HG03196 (cell line): ENCODE measurements around the gene NREP.
A peak's percentile ranks its signal among the peaks of the same experiment; 100 is the strongest.
"Not testable (repeated sequence)": the region's sequence is repeated elsewhere in the genome, so short reads cannot be mapped to it uniquely, and the experiment has no call there.

Experiments used
- ATAC-seq: cut with Tn5 transposase; IDR thresholded peaks from one replicate; pipeline ENCODE4 v1.9.1; 2021; ENCODE audit not compliant: unreplicated experiment

Gene NREP

GRCh38 chr5:111741278-111741677 lies 15.7 kb downstream of the NREP start:
- ATAC-seq: no peak

- ATAC-seq: no peak
These were observed 17.6 kb downstream of the NREP start for GRCh38 chr5:111739416-111739815.

GRCh38 chr5:111738118-111738517 lies 18.9 kb downstream of the NREP start:
- ATAC-seq: no peak

- ATAC-seq: no peak
These were observed 19.3 kb downstream of the NREP start for GRCh38 chr5:111737716-111738115.

- ATAC-seq: no peak
These were observed 21.3 kb downstream of the NREP start for GRCh38 chr5:111735583-111736270.

- ATAC-seq: no peak
These were observed 22.4 kb downstream of the NREP start for GRCh38 chr5:111734597-111734996.

GRCh38 chr5:111734013-111734412 lies 23.0 kb downstream of the NREP start:
- no peak for ATAC-seq

- no peak for ATAC-seq
These were observed 23.4 kb downstream of the NREP start for GRCh38 chr5:111733571-111733970.

- ATAC-seq: no peak
These were observed 25.4 kb downstream of the NREP start for GRCh38 chr5:111731638-111732037.

GRCh38 chr5:111730659-111731382 lies 26.2 kb downstream of the NREP start:
- no peak for ATAC-seq

GRCh38 chr5:111728941-111729340 lies 28.1 kb downstream of the NREP start:
- no peak for ATAC-seq

GRCh38 chr5:111726986-111727385 lies 30.0 kb downstream of the NREP start:
- no peak for ATAC-seq

- ATAC-seq: no peak
These were observed 34.9 kb downstream of the NREP start for GRCh38 chr5:111722140-111722539.

- ATAC-seq: no peak
These were observed 36.6 kb downstream of the NREP start for GRCh38 chr5:111720333-111720890.

- ATAC-seq: no peak
These were observed 37.2 kb downstream of the NREP start for GRCh38 chr5:111719773-111720172.

GRCh38 chr5:111716789-111717188 lies 40.2 kb downstream of the NREP start:
- ATAC-seq: not testable (repeated sequence)

- ATAC-seq: no peak
These were observed 49.3 kb downstream of the NREP start for GRCh38 chr5:111707630-111708164.

GRCh38 chr5:111706345-111706744 lies 50.6 kb downstream of the NREP start:
- no peak for ATAC-seq

GRCh38 chr5:111704452-111705085 lies 52.4 kb downstream of the NREP start:
- ATAC-seq: peak; percentile 55

- ATAC-seq: peak; percentile 97
These were observed 53.3 kb downstream of the NREP start for GRCh38 chr5:111703662-111704061.

- no peak for ATAC-seq
These were observed 57.0 kb downstream of the NREP start for GRCh38 chr5:111699976-111700375.

GRCh38 chr5:111699324-111699723 lies 57.7 kb downstream of the NREP start:
- no peak for ATAC-seq
